ENCODE data around the gene ARNT2.

Gene ARNT2

DNA sequence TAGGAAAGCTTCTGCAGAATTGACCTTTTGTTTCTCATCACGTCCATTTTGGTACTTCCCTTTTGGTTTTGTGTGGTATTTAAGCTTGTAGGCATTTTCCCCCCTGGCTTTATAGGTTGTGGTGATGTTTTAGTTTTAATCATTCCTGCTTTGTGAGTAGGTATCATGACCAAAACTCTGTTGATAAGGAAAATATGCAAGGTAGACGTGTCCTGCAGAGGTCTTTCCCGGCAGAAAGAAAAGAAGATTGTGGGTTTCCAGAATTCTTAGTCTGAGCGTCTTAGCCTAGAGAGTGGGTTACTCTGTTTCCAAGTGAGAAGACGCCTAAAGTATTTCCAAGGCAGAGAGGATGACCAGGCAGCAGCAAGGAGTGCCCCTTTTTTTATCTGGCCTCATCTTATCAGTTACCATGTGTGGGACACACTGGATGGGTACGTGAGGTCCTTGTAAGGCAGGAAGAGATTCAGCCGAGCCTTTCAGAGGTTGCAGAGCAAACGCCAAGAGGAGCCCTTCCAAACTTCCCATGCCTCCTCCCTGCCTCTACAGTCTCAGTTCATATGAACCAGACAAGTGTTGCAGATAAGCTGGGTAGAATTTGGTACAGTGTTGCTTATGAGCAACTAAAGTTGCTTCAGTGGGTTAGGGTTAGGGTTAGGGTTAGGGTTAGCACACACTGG, 58.8 kb downstream of the ARNT2 start:
- Histone ChIP-seq H4K8ac (ENCODE audit: low read depth, low read length) (no peak overlapping the region), H3K23ac (ENCODE audit: low read length) (no peak overlapping the region), H3K18ac (ENCODE audit: low read length) (no peak overlapping the region), H2AK5ac (ENCODE audit: low read length) (no peak overlapping the region), H2BK15ac (replicated peaks; ENCODE audit: low read depth) (no peak overlapping the region), H3K4ac (ENCODE audit: low read depth, low read length) (no peak overlapping the region), H3K4me3 (ENCODE audit: low read length) (no peak overlapping the region), H3K36me3 (ENCODE audit: control insufficient read depth, insufficient read depth, low read length) (no peaks in the 10 kb centered on the region), H3K4me2 (ENCODE audit: low read length) (no peak overlapping the region), H2BK120ac (ENCODE audit: low read depth, low read length) (no peak overlapping the region), H3K79me1 (ENCODE audit: low read length) (no peaks in the 10 kb centered on the region), H3K4me1 (ENCODE audit: control insufficient read depth, low read depth, low read length) (peaks cover under 1% of the 10 kb centered on the region), H3K56ac (ENCODE audit: low read length) (no peak overlapping the region), H2BK5ac (ENCODE audit: low read length) (no peak overlapping the region), H3K27me3 (ENCODE audit: insufficient read depth, low read length, poor library complexity) (no peaks in the 10 kb centered on the region), H4K5ac (ENCODE audit: low read length) (no peak overlapping the region), H3K9ac (ENCODE audit: low read length) (no peak overlapping the region), H3K79me2 (ENCODE audit: control insufficient read depth, insufficient read depth, low read length) (no peaks in the 10 kb centered on the region), H3K27ac (ENCODE audit: low read depth, low read length) (no peak overlapping the region)
- WGBS (ENCODE audit: extremely low coverage, insufficient coverage, low lambda C conversion rate): no CpG with 5 or more reads among the region's 8 CpGs
- DNase-seq: no peak

DNA sequence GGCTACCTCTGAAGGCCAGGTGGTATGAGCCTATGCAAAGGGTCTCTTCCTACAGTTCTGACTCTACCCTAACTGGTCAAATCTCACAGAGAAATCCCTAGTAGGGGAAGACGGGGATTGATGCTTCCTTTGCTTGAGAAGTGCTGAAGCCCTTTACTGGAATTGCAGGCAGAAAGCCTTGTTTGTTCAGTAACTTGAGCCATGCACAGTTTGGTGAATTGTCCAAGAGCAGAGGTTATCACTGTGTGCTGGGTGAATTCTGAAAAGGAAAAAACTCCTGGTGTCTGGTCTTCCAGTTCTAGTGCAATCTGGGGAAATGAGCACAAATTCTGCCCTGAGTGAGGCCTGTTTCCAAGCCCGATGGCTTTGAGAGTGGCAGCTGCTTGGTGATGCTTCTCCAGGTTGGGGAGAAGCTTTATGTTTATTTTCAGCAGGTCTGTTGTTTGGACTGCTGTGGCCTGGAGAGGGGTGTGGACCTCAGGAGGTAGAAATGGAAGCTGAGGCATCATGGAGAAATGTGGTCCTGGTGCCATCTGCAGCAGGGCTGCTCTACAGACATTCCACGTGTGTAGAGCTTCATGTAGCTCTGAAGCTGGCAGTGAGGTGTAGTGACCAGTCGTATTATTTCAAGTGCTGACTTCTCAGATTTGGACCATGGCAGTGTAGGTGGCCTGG, 60.9 kb downstream of the ARNT2 start:
- Histone ChIP-seq H2BK15ac (replicated peaks; ENCODE audit: low read depth) (no peak overlapping the region), H3K27ac (ENCODE audit: low read depth, low read length) (no peak overlapping the region), H3K4ac (ENCODE audit: low read depth, low read length) (no peak overlapping the region), H3K23ac (ENCODE audit: low read length) (no peak overlapping the region), H3K27me3 (ENCODE audit: insufficient read depth, low read length, poor library complexity) (no peaks in the 10 kb centered on the region), H3K79me2 (ENCODE audit: control insufficient read depth, insufficient read depth, low read length) (no peaks in the 10 kb centered on the region), H2BK120ac (ENCODE audit: low read depth, low read length) (no peak overlapping the region), H3K36me3 (ENCODE audit: control insufficient read depth, insufficient read depth, low read length) (no peaks in the 10 kb centered on the region), H4K5ac (ENCODE audit: low read length) (no peak overlapping the region), H3K9ac (ENCODE audit: low read length) (no peak overlapping the region), H3K4me3 (ENCODE audit: low read length) (no peak overlapping the region), H3K4me2 (ENCODE audit: low read length) (no peak overlapping the region), H2BK5ac (ENCODE audit: low read length) (no peak overlapping the region), H2AK5ac (ENCODE audit: low read length) (no peak overlapping the region), H3K4me1 (ENCODE audit: control insufficient read depth, low read depth, low read length) (peaks cover 4% of the 10 kb centered on the region), H3K79me1 (ENCODE audit: low read length) (no peaks in the 10 kb centered on the region), H3K18ac (ENCODE audit: low read length) (no peak overlapping the region), H3K56ac (ENCODE audit: low read length) (no peak overlapping the region), H4K8ac (ENCODE audit: low read depth, low read length) (no peak overlapping the region)
- no CpG with 5 or more reads among the region's 4 CpGs for WGBS (ENCODE audit: extremely low coverage, insufficient coverage, low lambda C conversion rate)
- DNase-seq: no peak

GRCh38 chr15:80465626-80466005, 61.4 kb downstream of the ARNT2 start:
- Histone ChIP-seq H3K9ac (ENCODE audit: low read length) (no peak overlapping the region), H2BK5ac (ENCODE audit: low read length) (no peak overlapping the region)

DNA sequence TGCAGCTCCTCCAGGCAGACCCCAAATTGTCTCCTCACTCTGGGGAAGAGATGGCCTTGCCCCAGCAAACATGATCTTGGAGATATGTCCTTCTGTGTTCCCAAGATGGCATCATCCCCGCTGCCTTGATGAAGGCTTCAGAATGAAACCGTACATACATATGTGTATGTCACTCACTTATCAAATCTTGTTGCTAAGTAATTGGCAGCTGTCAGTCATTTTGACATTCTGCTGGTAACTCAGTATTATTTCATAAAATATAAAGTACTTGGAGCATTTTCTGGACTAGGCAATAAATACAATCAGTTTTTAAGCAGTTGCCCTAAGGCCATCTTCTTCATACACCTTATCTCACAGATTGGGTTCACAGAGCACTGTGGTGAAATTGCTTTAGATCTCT, 62.4 kb downstream of the ARNT2 start:
- H3K9ac ChIP-seq (ENCODE audit: low read length): no peak overlapping the region
- H3K4me2 ChIP-seq (ENCODE audit: low read length): no peak overlapping the region
- H3K27me3 ChIP-seq (ENCODE audit: insufficient read depth, low read length, poor library complexity): no peaks in the 10 kb centered on the region
- H2BK15ac ChIP-seq (replicated peaks; ENCODE audit: low read depth): no peak overlapping the region
- no peak overlapping the region for H2BK5ac ChIP-seq (ENCODE audit: low read length)
- no peak overlapping the region for H4K5ac ChIP-seq (ENCODE audit: low read length)
- WGBS (ENCODE audit: extremely low coverage, insufficient coverage, low lambda C conversion rate): no CpG with 5 or more reads among the region's 2 CpGs
- no peak overlapping the region for H3K27ac ChIP-seq (ENCODE audit: low read depth, low read length)
- peaks cover 4% of the 10 kb centered on the region for H3K4me1 ChIP-seq (ENCODE audit: control insufficient read depth, low read depth, low read length)
- H3K36me3 ChIP-seq (ENCODE audit: control insufficient read depth, insufficient read depth, low read length): no peaks in the 10 kb centered on the region
- DNase-seq: no peak
- H3K4ac ChIP-seq (ENCODE audit: low read depth, low read length): no peak overlapping the region
- H3K79me1 ChIP-seq (ENCODE audit: low read length): no peaks in the 10 kb centered on the region
- no peak overlapping the region for H2BK120ac ChIP-seq (ENCODE audit: low read depth, low read length)
- no peak overlapping the region for H3K23ac ChIP-seq (ENCODE audit: low read length)
- no peaks in the 10 kb centered on the region for H3K79me2 ChIP-seq (ENCODE audit: control insufficient read depth, insufficient read depth, low read length)
- no peak overlapping the region for H3K4me3 ChIP-seq (ENCODE audit: low read length)
- H3K56ac ChIP-seq (ENCODE audit: low read length): no peak overlapping the region
- no peak overlapping the region for H4K8ac ChIP-seq (ENCODE audit: low read depth, low read length)
- H3K18ac ChIP-seq (ENCODE audit: low read length): no peak overlapping the region
- H2AK5ac ChIP-seq (ENCODE audit: low read length): no peak overlapping the region

More at GRCh38 chr15:80465626-80466005, 61.4 kb downstream of the ARNT2 start:
- Histone ChIP-seq H3K79me2 (ENCODE audit: control insufficient read depth, insufficient read depth, low read length) (no peaks in the 10 kb centered on the region), H3K27me3 (ENCODE audit: insufficient read depth, low read length, poor library complexity) (no peaks in the 10 kb centered on the region), H2BK15ac (replicated peaks; ENCODE audit: low read depth) (no peak overlapping the region), H3K4me1 (ENCODE audit: control insufficient read depth, low read depth, low read length) (peaks cover 4% of the 10 kb centered on the region), H3K4me3 (ENCODE audit: low read length) (no peak overlapping the region), H3K4me2 (ENCODE audit: low read length) (no peak overlapping the region), H3K18ac (ENCODE audit: low read length) (no peak overlapping the region), H3K23ac (ENCODE audit: low read length) (no peak overlapping the region), H2BK120ac (ENCODE audit: low read depth, low read length) (no peak overlapping the region), H3K56ac (ENCODE audit: low read length) (no peak overlapping the region), H3K27ac (ENCODE audit: low read depth, low read length) (no peak overlapping the region), H3K36me3 (ENCODE audit: control insufficient read depth, insufficient read depth, low read length) (no peaks in the 10 kb centered on the region), H3K79me1 (ENCODE audit: low read length) (no peaks in the 10 kb centered on the region), H2AK5ac (ENCODE audit: low read length) (no peak overlapping the region), H4K5ac (ENCODE audit: low read length) (no peak overlapping the region), H3K4ac (ENCODE audit: low read depth, low read length) (no peak overlapping the region), H4K8ac (ENCODE audit: low read depth, low read length) (no peak overlapping the region)
- WGBS (ENCODE audit: extremely low coverage, insufficient coverage, low lambda C conversion rate): no CpG with 5 or more reads among the region's 5 CpGs
- DNase-seq: no peak

DNA sequence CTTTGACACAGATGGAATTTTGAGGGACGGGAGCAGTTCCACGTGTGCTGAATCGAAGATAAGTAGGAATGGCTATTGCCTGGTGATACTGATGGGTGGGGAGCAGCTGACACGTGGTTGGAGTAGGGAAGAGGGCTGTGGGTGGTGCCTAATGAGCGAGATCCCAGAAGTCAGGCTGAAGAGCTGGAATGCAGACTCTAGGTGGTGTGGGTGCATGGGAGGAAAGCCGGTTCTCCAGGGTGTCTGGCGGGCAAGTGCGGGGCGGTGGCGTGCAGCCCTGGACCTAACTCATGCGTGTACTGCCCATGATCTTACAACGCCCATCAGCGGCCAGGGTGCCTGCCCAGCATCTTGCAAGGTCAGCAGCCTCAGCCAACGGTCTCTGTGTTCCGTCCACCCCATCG, 63.1 kb downstream of the ARNT2 start:
- Histone ChIP-seq H4K5ac (ENCODE audit: low read length) (no peak overlapping the region), H3K4me1 (ENCODE audit: control insufficient read depth, low read depth, low read length) (peaks cover 4% of the 10 kb centered on the region), H3K4ac (ENCODE audit: low read depth, low read length) (no peak overlapping the region), H3K79me2 (ENCODE audit: control insufficient read depth, insufficient read depth, low read length) (no peaks in the 10 kb centered on the region), H3K56ac (ENCODE audit: low read length) (no peak overlapping the region), H3K9ac (ENCODE audit: low read length) (no peak overlapping the region), H4K8ac (ENCODE audit: low read depth, low read length) (no peak overlapping the region), H3K23ac (ENCODE audit: low read length) (no peak overlapping the region), H2AK5ac (ENCODE audit: low read length) (no peak overlapping the region), H3K79me1 (ENCODE audit: low read length) (no peaks in the 10 kb centered on the region), H3K27ac (ENCODE audit: low read depth, low read length) (no peak overlapping the region), H3K36me3 (ENCODE audit: control insufficient read depth, insufficient read depth, low read length) (no peaks in the 10 kb centered on the region), H2BK15ac (replicated peaks; ENCODE audit: low read depth) (no peak overlapping the region), H3K4me2 (ENCODE audit: low read length) (no peak overlapping the region), H3K4me3 (ENCODE audit: low read length) (no peak overlapping the region), H3K27me3 (ENCODE audit: insufficient read depth, low read length, poor library complexity) (no peaks in the 10 kb centered on the region), H3K18ac (ENCODE audit: low read length) (no peak overlapping the region), H2BK5ac (ENCODE audit: low read length) (no peak overlapping the region), H2BK120ac (ENCODE audit: low read depth, low read length) (no peak overlapping the region)
- DNase-seq: no peak
- WGBS (ENCODE audit: extremely low coverage, insufficient coverage, low lambda C conversion rate): no CpG with 5 or more reads among the region's 16 CpGs
